GM12865 (cell line): ENCODE results near the gene ANKS6.
A peak's percentile ranks its signal among the peaks of the same experiment; 100 is the strongest.

ENCODE experiments used
- DNase-seq: peaks from one replicate; pipeline ENCODE4 v3.0.0; 2010; ENCODE audit warnings: low read depth
- H3K4me3 ChIP-seq: 2 replicates; pipeline ENCODE4 v1.5.1; 2011; ENCODE audit warnings: mild to moderate bottlenecking, low read depth, low read length, control low read depth
- TF ChIP-seq, protein P1 (sequence below): IDR thresholded peaks from 2 replicates; pipeline ENCODE4 v1.5.1; 2011; ENCODE audit warnings: low read length, control low read depth, low read depth, inconsistent platforms; ENCODE audit not compliant: insufficient read depth; ENCODE audit errors: missing control alignments

ANKS6 gene

DNA sequence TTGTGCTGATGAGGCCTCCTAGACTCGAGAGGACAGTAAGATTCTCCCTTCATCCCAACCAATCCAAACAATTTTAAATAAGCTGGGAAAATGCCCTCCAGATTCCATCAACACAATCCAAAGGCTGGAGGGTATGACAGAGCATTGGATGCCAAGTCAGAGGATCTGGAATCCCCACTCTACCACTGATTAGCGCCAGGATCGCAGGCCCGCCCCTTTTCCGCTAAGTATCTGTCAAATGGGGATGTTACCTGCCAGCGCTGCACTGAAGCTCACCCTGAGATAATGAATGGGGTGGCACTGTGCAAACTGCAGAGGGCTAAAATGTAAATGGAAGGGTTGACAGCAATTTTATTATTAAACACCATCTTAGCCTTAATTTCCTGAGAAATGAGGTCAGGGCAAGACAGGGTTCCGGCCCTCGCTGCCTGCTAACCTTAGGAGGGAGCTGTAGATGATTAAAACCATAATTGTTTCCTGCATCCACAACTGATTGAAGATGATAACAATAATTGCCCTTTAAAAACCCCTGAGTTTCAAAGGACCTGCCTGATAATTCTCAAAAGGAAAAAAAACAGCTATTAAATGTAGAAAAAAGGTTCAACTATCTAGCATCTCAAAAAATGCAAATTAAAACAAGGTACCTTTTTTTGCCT is 56.0 kb downstream of the ANKS6 start:
- DNase-seq = no peak

DNA sequence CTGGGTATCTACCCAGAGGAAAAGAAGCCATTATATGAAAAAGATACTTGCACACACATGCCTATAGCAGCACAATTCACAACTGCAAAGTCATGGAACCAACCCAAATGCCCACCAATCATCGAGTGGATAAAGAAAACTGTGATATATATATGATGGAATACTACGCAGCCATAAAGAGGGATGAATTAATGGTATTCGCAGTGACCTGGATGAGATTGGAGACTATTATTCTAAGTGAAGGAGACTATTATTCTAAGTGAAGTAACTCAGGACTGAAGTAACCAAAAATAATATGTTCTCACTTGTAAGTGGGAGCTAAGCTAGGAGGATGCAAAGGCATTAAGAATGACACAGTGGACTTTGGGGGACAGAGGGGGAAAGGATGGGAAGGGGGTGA is 57.6 kb downstream of the ANKS6 start:
- H3K4me3 ChIP-seq = no peak overlapping the region
- no peak for DNase-seq
- TF ChIP-seq, protein P1, sequence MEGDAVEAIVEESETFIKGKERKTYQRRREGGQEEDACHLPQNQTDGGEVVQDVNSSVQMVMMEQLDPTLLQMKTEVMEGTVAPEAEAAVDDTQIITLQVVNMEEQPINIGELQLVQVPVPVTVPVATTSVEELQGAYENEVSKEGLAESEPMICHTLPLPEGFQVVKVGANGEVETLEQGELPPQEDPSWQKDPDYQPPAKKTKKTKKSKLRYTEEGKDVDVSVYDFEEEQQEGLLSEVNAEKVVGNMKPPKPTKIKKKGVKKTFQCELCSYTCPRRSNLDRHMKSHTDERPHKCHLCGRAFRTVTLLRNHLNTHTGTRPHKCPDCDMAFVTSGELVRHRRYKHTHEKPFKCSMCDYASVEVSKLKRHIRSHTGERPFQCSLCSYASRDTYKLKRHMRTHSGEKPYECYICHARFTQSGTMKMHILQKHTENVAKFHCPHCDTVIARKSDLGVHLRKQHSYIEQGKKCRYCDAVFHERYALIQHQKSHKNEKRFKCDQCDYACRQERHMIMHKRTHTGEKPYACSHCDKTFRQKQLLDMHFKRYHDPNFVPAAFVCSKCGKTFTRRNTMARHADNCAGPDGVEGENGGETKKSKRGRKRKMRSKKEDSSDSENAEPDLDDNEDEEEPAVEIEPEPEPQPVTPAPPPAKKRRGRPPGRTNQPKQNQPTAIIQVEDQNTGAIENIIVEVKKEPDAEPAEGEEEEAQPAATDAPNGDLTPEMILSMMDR = no peak

More for the DNA sequence above, 56.0 kb downstream of the ANKS6 start:
- TF ChIP-seq, protein P1 = no peak
- H3K4me3 ChIP-seq = no peak overlapping the region

DNA sequence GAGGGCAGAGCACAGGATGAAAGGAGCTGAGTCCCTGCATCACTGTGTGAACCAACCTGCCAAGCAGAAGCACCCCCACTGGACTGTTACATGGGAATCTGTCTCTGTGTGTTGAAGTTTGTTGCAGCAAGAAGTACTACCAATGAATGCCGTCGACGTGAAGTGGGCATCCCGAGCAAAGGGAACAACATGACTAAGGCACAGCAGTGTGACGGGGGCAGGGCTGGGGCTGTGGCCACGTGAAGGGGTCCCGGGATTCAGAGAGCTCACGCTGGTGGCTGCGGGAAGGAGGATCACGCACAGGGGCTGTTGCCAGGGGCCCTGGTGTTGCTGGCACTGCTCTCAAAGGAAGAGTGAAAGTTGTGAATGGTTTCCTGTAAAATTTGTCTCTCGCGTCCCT is 60.1 kb downstream of the ANKS6 start:
- TF ChIP-seq, protein P1 = no peak
- no peak for DNase-seq
- H3K4me3 ChIP-seq = no peak overlapping the region

DNA sequence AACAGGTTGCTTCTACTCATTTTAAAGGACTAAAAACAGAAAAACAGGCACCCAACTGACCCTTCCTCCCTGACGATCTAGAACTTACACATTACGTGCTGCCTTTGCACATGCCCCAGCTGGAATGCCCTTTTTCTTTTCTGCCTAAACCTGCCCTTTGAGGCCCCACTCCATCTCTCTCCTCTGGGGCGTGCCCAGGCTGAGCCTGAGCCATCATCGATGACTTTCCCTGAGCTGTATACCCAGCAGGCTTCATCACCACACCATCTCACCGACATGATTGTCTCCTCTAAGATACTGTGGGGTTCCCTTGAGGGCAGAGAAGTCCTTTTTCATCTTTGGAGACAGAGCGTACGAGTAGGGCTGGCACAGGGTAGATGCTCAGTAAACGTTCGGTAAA is 63.6 kb downstream of the ANKS6 start:
- no peak overlapping the region for H3K4me3 ChIP-seq
- DNase-seq = no peak
- TF ChIP-seq, protein P1 = no peak

DNA sequence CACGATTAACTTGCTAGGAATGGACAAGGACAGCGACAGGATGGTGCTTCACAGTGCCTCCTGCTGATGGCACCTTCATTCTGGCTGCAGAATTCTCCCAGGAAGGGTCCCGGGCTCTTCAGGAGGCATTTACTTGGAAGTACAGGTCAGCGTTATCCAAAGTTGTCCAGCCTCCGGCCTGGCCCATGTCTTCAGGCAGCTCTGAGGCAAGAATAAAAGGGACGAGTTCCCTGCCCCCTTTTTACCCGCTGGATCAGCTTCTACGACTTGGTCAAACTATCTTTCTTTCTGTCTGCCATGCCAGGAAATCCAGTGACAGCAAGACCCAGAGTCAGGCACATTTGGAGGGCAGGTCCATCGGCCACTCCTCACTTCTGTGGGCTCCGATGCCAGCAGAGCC is 64.3 kb downstream of the ANKS6 start:
- no peak for DNase-seq
- no peak overlapping the region for H3K4me3 ChIP-seq
- TF ChIP-seq, protein P1 = no peak

DNA sequence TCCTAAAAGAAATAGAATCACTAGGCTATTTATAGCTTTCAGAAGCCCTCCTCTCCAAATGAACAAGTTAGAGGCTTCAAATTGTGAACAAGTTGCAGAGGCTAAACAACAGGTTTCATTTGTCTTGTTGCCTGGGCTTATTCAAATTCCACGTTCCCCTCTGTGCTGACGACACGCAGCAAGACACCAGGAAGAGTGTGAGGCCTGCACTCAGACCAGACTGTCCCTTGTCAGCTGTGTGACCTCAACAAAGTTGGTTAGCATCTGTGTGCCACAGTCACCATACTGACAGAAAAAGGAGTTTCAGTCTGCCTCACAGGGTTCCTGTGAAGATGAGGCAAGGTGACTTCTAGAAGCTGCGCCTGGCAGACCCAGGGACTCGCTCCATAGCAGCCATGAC is 65.5 kb downstream of the ANKS6 start:
- peak; percentile 38 for DNase-seq
- no peak overlapping the region for H3K4me3 ChIP-seq

More for the DNA sequence above, 65.5 kb downstream of the ANKS6 start:
- TF ChIP-seq, protein P1 = no peak
